Stomach (tissue), 9 donors: ENCODE data around the gene SLC35E1. TPM values are rescaled to one million over a fixed set of nuclear protein-coding genes. Genes with fewer than 3 reads are reported as not detected.

Experiments
- DNase-seq, 2 donors: peaks; one replicate each; pipeline versions ENCODE4 v3.0.0 to v3.0.0-alpha.2; 2013 to 2019
- H3K27ac ChIP-seq, 5 donors: fragments of 200-600 bp in 4 of 5; sonication (generic) in 4 of 5; one replicate each; pipeline ENCODE4 v1.5.1; 2013 to 2019; ENCODE audit warnings: mild to moderate bottlenecking in 1 of 5, moderate library complexity in 1 of 5
- H3K27me3 ChIP-seq, 3 donors: fragments of 200-600 bp; sonication (generic); one replicate each; pipeline ENCODE4 v1.5.1; 2017 to 2019; ENCODE audit warnings: mixed run types in 1 of 3
- H3K36me3 ChIP-seq, 4 donors: fragments of 200-600 bp; sonication (generic); 1 replicate in 3 of 4; 2 replicates in 1 of 4; pipeline ENCODE4 v1.5.1; 2016 to 2019
- H3K4me1 ChIP-seq, 4 donors: fragments of 200-600 bp; sonication (generic); one replicate each; pipeline ENCODE4 v1.5.1; 2016 to 2019
- H3K4me3 ChIP-seq, 4 donors: fragments of 200-600 bp; sonication (generic) in 3 of 4; one replicate each; pipeline ENCODE4 v1.5.1; 2016 to 2019; ENCODE audit warnings: mild to moderate bottlenecking in 1 of 4
- H3K9me3 ChIP-seq, 4 donors: fragments of 200-600 bp; sonication (generic); one replicate each; pipeline ENCODE4 v1.5.1; 2016 to 2019
- CTCF ChIP-seq, 7 experiments: fragments of 450-650 bp in 4 of 7; fragments of 200-600 bp in 3 of 7; sonication (generic) in 3 of 7; IDR thresholded peaks; one replicate each; pipeline ENCODE4 v1.5.1; 2016 to 2019; ENCODE audit warnings: antibody characterized with exemption in 7 of 7, control low read depth in 2 of 7, mild to moderate bottlenecking in 1 of 7
- EP300 ChIP-seq: sonication (generic); formaldehyde crosslinking; IDR thresholded peaks from one replicate; pipeline ENCODE4 v1.6.1; 2017; ENCODE audit warnings: antibody characterized with exemption
- POLR2A ChIP-seq, 4 donors: fragments of 450-650 bp; IDR thresholded peaks; one replicate each; pipeline ENCODE4 v1.6.1; 2016; ENCODE audit warnings: antibody characterized with exemption in 4 of 4, control low read depth in 2 of 4, mild to moderate bottlenecking in 1 of 4, moderate library complexity in 1 of 4
- POLR2AphosphoS5 ChIP-seq, 3 donors: sonication (generic); formaldehyde crosslinking; IDR thresholded peaks; one replicate each; pipeline ENCODE4 v1.6.1; 2016; ENCODE audit warnings: antibody characterized with exemption in 3 of 3
- WGBS, 5 donors: extraction: QIAGEN DNeasy Blood & Tissue Kit in 3 of 5; methylation state at CpG; one replicate each; pipeline versions ENCODE4 v1.1.5 to v1.1.7; 2013 to 2018; 5-methylcytosine and 5-hydroxymethylcytosine counted together
- intact Hi-C: fragments of 100-400 bp; cut with DNase I; formaldehyde crosslinking; loops from one replicate; pipeline ENCODE4 v1.15.1; 2023; ENCODE audit warnings: low total_unique reads
- polyA plus RNA-seq, 3 donors: library from polyadenylated mRNA; stranded (reverse); fragments of 200-250 nt; gene quantifications; one replicate each; pipeline ENCODE4 v1.2.3, GENCODE V29; 2013
- total RNA-seq, 5 donors: library from RNA; depleted of rRNA; stranded (reverse); fragments of >200 nt; gene quantifications; one replicate each; pipeline versions ENCODE4 v1.1.0 to v1.2.3, GENCODE V29; 2014 to 2016
- donor health status: healthy with polysubstance abuse.
- donor health status: Bipolar disorder and iron deficiency.
- donor health status: healthy.

The SLC35E1 gene
- total and polyA plus RNA-seq, 8 donors, result 16.2 to 63.7 (median 27.7) TPM

- Histone ChIP-seq H3K27me3 (no peaks in the 10 kb centered on the region), H3K4me3 (no peak overlapping the region), H3K4me1 (peaks cover 0 to 6% (median 0%) of the 10 kb centered on the region in 4 donors), H3K9me3 (no peaks in the 10 kb centered on the region), H3K36me3 (peaks cover 100% of the 10 kb centered on the region in 4 donors), H3K27ac (no peak overlapping the region)
- DNase-seq, result no peak
- no peak for TF ChIP-seq EP300
- no peak for TF ChIP-seq POLR2A (IDR thresholded peaks at IDR 0.05)
- no peak for TF ChIP-seq POLR2AphosphoS5 (IDR thresholded peaks at IDR 0.05)
- TF ChIP-seq CTCF (IDR thresholded peaks at IDR 0.05), result no peak
- 96 to 97% (median 97%) methylated on average over 17 to 29 of the region's 29 CpGs for WGBS, 5 donors
- intact Hi-C loops, result no loop called here
Observed at GRCh38 chr19:16525751-16526481, 46.3 kb downstream of the SLC35E1 start.

- Histone ChIP-seq H3K4me1 (peaks cover 0 to 6% (median 0%) of the 10 kb centered on the region in 4 donors), H3K27ac (no peak overlapping the region), H3K36me3 (peaks cover 100% of the 10 kb centered on the region in 4 donors), H3K4me3 (no peak overlapping the region), H3K9me3 (no peaks in the 10 kb centered on the region), H3K27me3 (no peaks in the 10 kb centered on the region)
- TF ChIP-seq EP300, result no peak
- 93 to 95% (median 94%) methylated on average over 39 to 54 of the region's 54 CpGs for WGBS, 5 donors
- intact Hi-C loops, result no loop called here
- no peak for DNase-seq
Observed at GRCh38 chr19:16524991-16525734, 47.1 kb downstream of the SLC35E1 start.

- WGBS, 5 donors, result 93 to 97% (median 94%) methylated on average over 23 to 25 of the region's 25 CpGs
- H3K36me3 ChIP-seq, result peaks cover 94 to 100% (median 100%) of the 10 kb centered on the region in 4 donors
- DNase-seq, result no peak
Observed at GRCh38 chr19:16522559-16523377, 49.4 kb downstream of the SLC35E1 start.

GRCh38 chr19:16521715-16522289 is 50.4 kb downstream of the SLC35E1 start:
- H3K27me3 ChIP-seq, result no peaks in the 10 kb centered on the region
- WGBS, 5 donors, result 84 to 93% (median 92%) methylated on average over 10 of the region's 10 CpGs
- no peak overlapping the region for H3K27ac ChIP-seq
- H3K36me3 ChIP-seq, result peaks cover 92 to 100% (median 100%) of the 10 kb centered on the region in 4 donors
- H3K4me3 ChIP-seq, result no peak overlapping the region
- peaks cover 0 to 5% (median 0%) of the 10 kb centered on the region in 4 donors for H3K4me1 ChIP-seq
- no peak for DNase-seq
- no peaks in the 10 kb centered on the region for H3K9me3 ChIP-seq
- intact Hi-C loops, result no loop called here
- TF ChIP-seq POLR2AphosphoS5 (IDR thresholded peaks at IDR 0.05), result no peak
- no peak for TF ChIP-seq POLR2A (IDR thresholded peaks at IDR 0.05)
- no peak for TF ChIP-seq EP300
- TF ChIP-seq CTCF (IDR thresholded peaks at IDR 0.05), result no peak

More at GRCh38 chr19:16522559-16523377, 49.4 kb downstream of the SLC35E1 start:
- H3K4me3 ChIP-seq, result no peak overlapping the region
- H3K27me3 ChIP-seq, result no peaks in the 10 kb centered on the region
- intact Hi-C loops, result no loop called here
- H3K4me1 ChIP-seq, result peaks cover 0 to 6% (median 0%) of the 10 kb centered on the region in 4 donors
- no peaks in the 10 kb centered on the region for H3K9me3 ChIP-seq
- no peak overlapping the region for H3K27ac ChIP-seq
- no peak for TF ChIP-seq POLR2AphosphoS5 (IDR thresholded peaks at IDR 0.05)
- no peak for TF ChIP-seq POLR2A (IDR thresholded peaks at IDR 0.05)
- no peak for TF ChIP-seq CTCF (IDR thresholded peaks at IDR 0.05)
